GM12878 (cell line): ENCODE results near the gene CLK1. TPM values are rescaled to one million over a fixed set of nuclear protein-coding genes. Genes with fewer than 3 reads are reported as not detected.

Experiments
- ATAC-seq: fragments of 200-7000 bp; cut with Tn5 transposase; 3 replicates; pipeline ENCODE4 v1.9.1; 2020; ENCODE audit warnings: mild to moderate bottlenecking, moderate library complexity
- BruUV-seq: library from RNA; stranded (reverse); fragments of 400-500 nt; replicated peaks from 2 replicates; lab custom pipeline; 2021; lab: Mats Ljungman, UMichigan
- CTCF ChIA-PET: fragments of 300-600 bp; sonication (Branson Sonifier 250); formaldehyde crosslinking; extraction: SDS; loops from one replicate; lab custom pipeline; 2021; ENCODE audit warnings: inconsistent platforms; lab: Yijun Ruan, JAX
- POLR2A ChIA-PET: fragments of 350-600 bp; formaldehyde crosslinking; extraction: SDS; loops from one replicate; lab custom pipeline; 2021; ENCODE audit warnings: inconsistent platforms; lab: Charles Lee
- RAD21 ChIA-PET: fragments of 300-600 bp; sonication (Branson Sonifier 250); formaldehyde crosslinking; loops from one replicate; lab custom pipeline; 2023; ENCODE audit warnings: antibody characterized with exemption; ENCODE audit not compliant: unreplicated experiment; lab: Charles Lee
- SMC1A ChIA-PET: fragments of 300-600 bp; sonication (Branson Sonifier 250); formaldehyde crosslinking; loops from one replicate; lab custom pipeline; 2023; ENCODE audit not compliant: unreplicated experiment, uncharacterized antibody; lab: Charles Lee
- DNase-seq: peaks from one replicate; pipeline ENCODE4 v3.0.0-alpha.2; 2011; ENCODE audit warnings: low read depth, low spot score
- FAIRE-seq: peaks from 3 replicates; lab custom pipeline; 2011; peaks lifted over from hg19 to GRCh38; lab: Jason Lieb, UNC
- H2AFZ ChIP-seq: 2 replicates; pipeline ENCODE4 v1.6.0; 2011; ENCODE audit warnings: low read depth, low read length, control low read depth; ENCODE audit not compliant: control insufficient read depth
- H3K27ac ChIP-seq: 2 replicates; pipeline ENCODE4 v1.5.1; 2011; ENCODE audit warnings: control low read depth; ENCODE audit not compliant: control insufficient read depth, insufficient read depth
- H3K27me3 ChIP-seq, 2 experiments: replicated peaks in 1 of 2; 2 replicates each; pipeline versions ENCODE4 v1.6.0 to v1.6.1; 2011; ENCODE audit warnings: low read length in 1 of 2; ENCODE audit not compliant: control insufficient read depth in 2 of 2, insufficient read depth in 2 of 2
- H3K36me3 ChIP-seq, 2 experiments: 2 replicates each; pipeline ENCODE4 v1.5.1; 2011; ENCODE audit warnings: low read length in 1 of 2; ENCODE audit not compliant: control insufficient read depth in 2 of 2, insufficient read depth in 2 of 2
- H3K4me1 ChIP-seq: 2 replicates; pipeline ENCODE4 v1.6.1; 2011; ENCODE audit warnings: mild to moderate bottlenecking, low read length, moderate library complexity, mixed read lengths; ENCODE audit not compliant: control insufficient read depth, insufficient read depth
- H3K4me2 ChIP-seq: 2 replicates; pipeline ENCODE4 v1.6.0; 2011; ENCODE audit warnings: control low read depth; ENCODE audit not compliant: control insufficient read depth, insufficient read depth
- H3K4me3 ChIP-seq: fragments of 200-600 bp; sonication (generic); 2 replicates; pipeline ENCODE4 v1.5.1; 2016
- H3K79me2 ChIP-seq: 2 replicates; pipeline ENCODE4 v1.6.0; 2011; ENCODE audit warnings: low read length; ENCODE audit not compliant: control insufficient read depth, insufficient read depth
- H3K9ac ChIP-seq: 2 replicates; pipeline ENCODE4 v1.8.0; 2011; ENCODE audit warnings: low read length, control low read depth, mixed read lengths; ENCODE audit not compliant: control insufficient read depth, insufficient read depth
- H3K9me3 ChIP-seq: replicated peaks from 3 replicates; pipeline ENCODE4 v1.5.1; 2011; ENCODE audit warnings: mild to moderate bottlenecking, low read length; ENCODE audit not compliant: control insufficient read depth, insufficient read depth
- H4K20me1 ChIP-seq: 2 replicates; pipeline ENCODE4 v1.6.0; 2011; ENCODE audit not compliant: control insufficient read depth, insufficient read depth
- CBFB ChIP-seq: IDR thresholded peaks from 2 replicates; pipeline ENCODE4 v1.6.1; 2016; ENCODE audit warnings: antibody characterized with exemption, low read depth
- DPF2 ChIP-seq: fragments of 450-650 bp; IDR thresholded peaks from 2 replicates; pipeline ENCODE4 v1.6.1; 2017; ENCODE audit warnings: mild to moderate bottlenecking
- EED ChIP-seq: sonication (generic); IDR thresholded peaks from 2 replicates; pipeline ENCODE4 v1.6.1; 2016; ENCODE audit warnings: antibody characterized with exemption, low read depth
- EZH2 ChIP-seq: IDR thresholded peaks from 2 replicates; pipeline ENCODE4 v1.6.1; 2012; ENCODE audit warnings: low read depth, mild to moderate bottlenecking, control low read depth, inconsistent platforms, low read length, borderline replicate concordance; ENCODE audit not compliant: control insufficient read depth
- FOXM1 ChIP-seq: IDR thresholded peaks from 2 replicates; pipeline ENCODE4 v1.6.1; 2012; ENCODE audit warnings: low read depth, mild to moderate bottlenecking, inconsistent platforms, low read length, moderate library complexity
- KAT2A ChIP-seq: conservative IDR thresholded peaks from 2 replicates; pipeline ENCODE4 v1.6.1; 2011; ENCODE audit warnings: low read depth, low read length; ENCODE audit not compliant: control insufficient read depth
- NR2C2 ChIP-seq: IDR thresholded peaks from 2 replicates; pipeline ENCODE4 v1.6.1; 2011; ENCODE audit warnings: borderline replicate concordance, low read depth; ENCODE audit not compliant: control insufficient read depth, insufficient read length
- SMC3 ChIP-seq: IDR thresholded peaks from 2 replicates; pipeline ENCODE4 v1.6.1; 2011; ENCODE audit warnings: low read length, improper control_type of control experiment, borderline replicate concordance
- SREBF1 ChIP-seq: IDR thresholded peaks from 2 replicates; pipeline ENCODE4 v1.6.1; 2012; ENCODE audit warnings: mild to moderate bottlenecking, low read length
- TCF7 ChIP-seq: IDR thresholded peaks from 2 replicates; pipeline ENCODE4 v1.6.1; 2014; ENCODE audit warnings: antibody characterized with exemption, borderline replicate concordance
- YY1 ChIP-seq: IDR thresholded peaks from 2 replicates; pipeline ENCODE4 v1.6.1; 2011; ENCODE audit warnings: low read depth, mild to moderate bottlenecking, low read length
- ZNF622 ChIP-seq: fragments of 450-650 bp; IDR thresholded peaks from 2 replicates; pipeline ENCODE4 v1.6.1; 2017; ENCODE audit warnings: mild to moderate bottlenecking, inconsistent platforms
- WGBS: methylation state at CpG from one replicate; pipeline ENCODE4 v1.1.6; 2016; ENCODE audit warnings: low lambda C conversion rate; ENCODE audit not compliant: insufficient replicate concordance, insufficient coverage; ENCODE audit errors: missing lambda C conversion rate; 5-methylcytosine and 5-hydroxymethylcytosine counted together
- in situ Hi-C: fragments of 300-500 bp; cut with MboI; formaldehyde crosslinking; loops from 9 replicates; pipeline ENCODE4 v1.14.3; 2018; ENCODE audit warnings: mixed read lengths
- intact Hi-C: fragments of 100-400 bp; cut with micrococcal nuclease; formaldehyde crosslinking; loops from one replicate; pipeline ENCODE4 v1.14.2; 2022; ENCODE audit not compliant: unreplicated experiment
- polyA plus RNA-seq, 11 experiments: library from polyadenylated mRNA; depleted of rRNA in 4 of 11; unstranded in 6 of 11; stranded (reverse) in 5 of 11; fragments of >200 nt; fragmentation: Nextera tagmentation in 4 of 11; fragmentation: Illumina TruSeq in 1 of 11; extraction: Ambion mirVana in 4 of 11; extraction: Trizol in 1 of 11; gene quantifications; 1 replicate in 1 of 11; 2 replicates in 10 of 11; pipeline versions ENCODE4 v1.2.1 to v1.2.3, GENCODE V29; 2011 to 2016; ENCODE audit warnings: inconsistent platforms in 2 of 11, missing spikeins in 2 of 11, low read depth in 1 of 11
- total RNA-seq, 4 experiments: library from RNA; depleted of rRNA in 3 of 4; stranded (reverse); fragments of >200 nt in 3 of 4; fragmentation: Illumina TruSeq in 1 of 4; extraction: Trizol in 1 of 4; gene quantifications; 2 replicates each; pipeline versions ENCODE4 v1.2.1 to v1.2.3, GENCODE V29; 2013 to 2021
- TF ChIP-seq, protein P1 (sequence below): fragments of 150-350 bp; IDR thresholded peaks from 2 replicates; pipeline ENCODE4 v1.6.1; 2014; ENCODE audit warnings: mild to moderate bottlenecking, low read depth, low read length
- TF ChIP-seq, protein P2 (sequence below): IDR thresholded peaks from 2 replicates; pipeline ENCODE4 v1.6.1; 2011; ENCODE audit warnings: low read depth, low read length, improper control_type of control experiment, borderline replicate concordance

CLK1 gene
- total and polyA plus RNA-seq, 10 of the 15 experiments (the other 5 are each of a cell fraction or from before 2014, with no cell fraction given), result 61.2 to 221 (median 80.1) TPM

DNA sequence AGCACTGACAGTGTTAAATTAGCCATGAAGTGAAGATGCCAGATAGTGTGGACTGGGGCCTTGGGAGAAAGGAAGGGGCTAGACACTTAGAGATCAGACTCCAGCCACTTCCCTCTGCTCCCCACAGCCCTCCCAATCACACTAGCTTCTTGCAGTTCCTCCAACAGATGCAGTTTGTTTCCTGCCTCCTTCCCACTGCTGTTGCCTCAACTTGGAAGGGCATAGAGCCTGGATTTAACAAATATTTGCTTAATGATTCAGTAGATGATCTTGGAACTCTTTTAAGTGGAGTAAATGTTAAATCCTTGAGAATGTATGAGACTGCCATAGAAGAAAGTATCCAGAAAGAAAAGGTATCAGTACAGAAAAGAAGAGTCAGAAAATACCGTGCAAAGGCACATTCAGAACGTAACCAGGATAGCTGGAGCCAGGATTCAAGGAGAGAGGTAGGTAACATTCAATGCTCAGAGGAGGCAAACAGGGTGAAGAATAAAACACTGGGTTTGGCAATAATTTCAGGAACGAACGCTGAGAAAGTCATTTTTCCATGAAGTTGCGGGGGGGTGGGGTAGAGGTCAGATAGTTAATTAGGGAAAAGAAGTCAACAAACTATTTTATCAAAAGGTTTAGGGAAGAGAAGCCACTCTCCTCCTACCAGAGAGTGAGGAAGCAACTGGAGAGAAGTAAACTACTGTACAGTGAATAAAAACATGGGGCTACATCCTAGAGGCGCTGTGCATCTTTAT is 54.0 kb downstream of the CLK1 start (continued):
- TF ChIP-seq FOXM1 (no peak), EED (no peak), YY1 (no peak)

DNA sequence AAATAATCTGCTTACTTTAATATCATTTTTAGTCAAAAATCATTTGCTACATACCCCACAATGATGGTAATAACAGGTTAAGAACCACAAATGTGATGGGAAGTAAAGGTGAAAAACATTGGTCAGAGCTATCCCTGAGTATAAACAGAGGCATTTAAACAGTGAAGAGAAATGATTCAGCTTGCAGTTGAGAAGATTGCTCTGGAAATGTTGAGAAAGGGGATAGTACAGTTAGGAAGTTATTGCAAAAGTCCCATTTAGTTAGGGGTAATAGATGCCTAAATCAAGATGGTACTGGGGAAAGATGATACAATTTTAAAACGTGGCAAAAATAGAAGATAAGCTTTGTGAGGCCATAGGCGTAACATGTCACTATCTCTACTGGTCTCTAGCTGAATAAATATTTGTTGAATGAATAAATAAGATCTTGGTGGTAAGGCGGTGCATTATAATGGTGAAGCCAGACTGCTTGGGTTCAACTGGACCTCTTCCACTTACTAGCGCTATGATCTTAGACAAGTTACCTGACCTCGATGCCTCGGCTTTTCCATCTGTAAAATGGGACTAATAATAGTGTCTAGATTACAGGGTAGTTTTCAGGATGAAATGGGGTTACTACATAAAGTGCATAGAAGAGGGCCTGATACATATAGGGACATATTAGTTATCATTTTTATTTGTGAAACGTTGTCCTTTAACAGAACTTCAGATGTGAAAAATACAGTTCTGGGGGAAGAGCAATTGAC is 54.8 kb downstream of the CLK1 start:
- Histone ChIP-seq H3K36me3 (peaks cover 0 to 6% of the 10 kb centered on the region in 2 experiments; a peak in 1 of 4 replicates), H3K4me3 (no peak overlapping the region), H3K27me3 (no peaks in the 10 kb centered on the region), H3K79me2 (peaks cover 35% of the 10 kb centered on the region), H3K9me3 (no peaks in the 10 kb centered on the region), H3K4me1 (peaks cover 16% of the 10 kb centered on the region), H3K4me2 (no peak overlapping the region), H3K9ac (no peak overlapping the region), H4K20me1 (no peaks in the 10 kb centered on the region), H2AFZ (no peak overlapping the region), H3K27ac (no peak overlapping the region)
- POLR2A ChIA-PET, result no interaction called here
- CTCF ChIA-PET, result no interaction called here
- TF ChIP-seq, protein P1, sequence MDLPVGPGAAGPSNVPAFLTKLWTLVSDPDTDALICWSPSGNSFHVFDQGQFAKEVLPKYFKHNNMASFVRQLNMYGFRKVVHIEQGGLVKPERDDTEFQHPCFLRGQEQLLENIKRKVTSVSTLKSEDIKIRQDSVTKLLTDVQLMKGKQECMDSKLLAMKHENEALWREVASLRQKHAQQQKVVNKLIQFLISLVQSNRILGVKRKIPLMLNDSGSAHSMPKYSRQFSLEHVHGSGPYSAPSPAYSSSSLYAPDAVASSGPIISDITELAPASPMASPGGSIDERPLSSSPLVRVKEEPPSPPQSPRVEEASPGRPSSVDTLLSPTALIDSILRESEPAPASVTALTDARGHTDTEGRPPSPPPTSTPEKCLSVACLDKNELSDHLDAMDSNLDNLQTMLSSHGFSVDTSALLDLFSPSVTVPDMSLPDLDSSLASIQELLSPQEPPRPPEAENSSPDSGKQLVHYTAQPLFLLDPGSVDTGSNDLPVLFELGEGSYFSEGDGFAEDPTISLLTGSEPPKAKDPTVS, result no peak
- TF ChIP-seq TCF7 (no peak), DPF2 (no peak), SMC3 (no peak), EZH2 (no peak), SREBF1 (no peak), ZNF622 (no peak), KAT2A (no peak), CBFB (no peak), NR2C2 (no peak)
- TF ChIP-seq, protein P2, sequence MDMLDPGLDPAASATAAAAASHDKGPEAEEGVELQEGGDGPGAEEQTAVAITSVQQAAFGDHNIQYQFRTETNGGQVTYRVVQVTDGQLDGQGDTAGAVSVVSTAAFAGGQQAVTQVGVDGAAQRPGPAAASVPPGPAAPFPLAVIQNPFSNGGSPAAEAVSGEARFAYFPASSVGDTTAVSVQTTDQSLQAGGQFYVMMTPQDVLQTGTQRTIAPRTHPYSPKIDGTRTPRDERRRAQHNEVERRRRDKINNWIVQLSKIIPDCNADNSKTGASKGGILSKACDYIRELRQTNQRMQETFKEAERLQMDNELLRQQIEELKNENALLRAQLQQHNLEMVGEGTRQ, result no peak
- FAIRE-seq, result no peak
- BruUV-seq, result no TSS peak
- no peak for DNase-seq
- intact Hi-C loops, result loop anchor here (10.0 kb wide), 2 partner anchors 265 to 855 kb away; partner anchors contain the start of genes HYCC2, MAIP1, NDUFB3 and TYW5
- ATAC-seq, result no peak
- SMC1A ChIA-PET, result interaction anchor here (1.1 to 1.3 kb wide), 2 partner anchors 18 to 298 kb away, joined by 3 read pairs; no protein-coding TSS in a partner anchor
- 89% methylated on average over 7 of the region's 7 CpGs for WGBS
- in situ Hi-C loops, result loop anchor here (5.0 kb wide), 1 partner anchor 97 kb away; no protein-coding TSS in a partner anchor
- RAD21 ChIA-PET, result interaction anchor here (0.7 kb wide), 1 partner anchor 70 kb away, joined by 3 read pairs; no protein-coding TSS in a partner anchor
